CD4-positive, alpha-beta T cell treated with Interleukin-6 at 100 ng/mL for 8 hours (primary cell): ENCODE results near the gene KANSL3.
"Not testable (repeated sequence)": the region's sequence is repeated elsewhere in the genome, so short reads cannot be mapped to it uniquely, and the experiment has no call there.

Source experiments
- DNase-seq: peaks from one replicate; pipeline ENCODE4 v3.0.0-alpha.2; 2020; ENCODE audit warnings: mixed read lengths, low spot score

The KANSL3 gene

DNA sequence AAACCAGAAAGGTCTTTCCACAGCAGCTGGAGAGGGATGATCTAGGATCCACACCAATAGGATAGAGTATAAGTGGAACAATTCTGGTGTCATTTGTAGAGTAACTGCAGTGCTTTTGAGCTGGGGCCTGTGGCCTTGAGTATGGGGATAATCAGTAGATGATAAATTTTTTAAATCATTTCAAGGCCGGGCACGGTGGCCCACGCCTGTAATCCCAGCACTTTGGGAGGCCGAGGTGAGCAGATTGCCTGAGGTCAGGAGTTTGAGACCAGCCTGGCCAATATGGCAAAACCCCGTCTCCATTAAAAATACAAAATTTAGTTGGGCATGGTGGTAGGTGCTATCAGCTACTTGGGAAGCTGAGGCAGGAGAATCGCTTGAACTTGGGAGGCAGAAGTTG lies 80.7 kb downstream of the KANSL3 start:
- not testable (repeated sequence) for DNase-seq

DNA sequence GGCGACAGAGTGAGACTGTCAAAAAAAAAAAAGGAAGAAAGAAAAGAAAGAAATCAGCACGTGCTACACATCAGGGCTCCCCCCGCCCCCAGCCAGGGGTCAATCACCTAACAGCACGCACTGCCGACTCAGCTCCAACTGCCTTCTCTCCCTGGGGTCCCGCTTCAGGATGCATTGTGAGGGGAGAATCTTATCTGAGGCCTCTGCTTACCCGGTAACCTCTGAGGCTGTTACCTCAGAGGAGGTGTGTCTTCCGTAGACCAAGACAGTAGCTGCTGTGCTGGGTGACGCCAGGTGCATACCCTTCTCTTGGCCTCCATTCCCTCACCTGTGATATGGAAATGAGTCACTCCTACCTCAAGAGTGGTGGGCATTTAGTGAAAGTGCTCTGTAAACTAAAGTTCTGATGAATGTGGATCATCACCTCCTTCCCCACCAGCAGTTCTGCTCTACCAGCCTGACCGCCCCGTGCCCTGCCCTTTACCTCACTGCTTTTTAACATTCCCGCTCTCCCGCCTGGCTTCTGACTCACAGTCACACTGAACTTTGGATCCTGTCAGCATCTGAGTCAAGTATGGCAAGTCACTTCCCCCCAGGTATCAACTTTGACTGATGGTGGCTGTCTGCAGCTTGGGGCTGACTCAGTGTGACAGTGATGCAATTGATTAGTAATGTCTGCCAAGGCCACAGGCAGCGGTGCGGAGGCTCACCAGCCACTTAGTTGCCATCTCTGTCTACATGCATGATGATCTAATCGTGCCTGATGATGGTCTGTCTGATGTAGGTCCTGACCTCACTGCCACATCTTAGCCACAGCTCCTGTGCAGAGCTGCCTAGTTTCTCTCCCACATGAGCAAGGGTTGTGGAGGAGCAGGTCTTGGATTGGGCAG lies 81.4 kb downstream of the KANSL3 start:
- no peak for DNase-seq

DNA sequence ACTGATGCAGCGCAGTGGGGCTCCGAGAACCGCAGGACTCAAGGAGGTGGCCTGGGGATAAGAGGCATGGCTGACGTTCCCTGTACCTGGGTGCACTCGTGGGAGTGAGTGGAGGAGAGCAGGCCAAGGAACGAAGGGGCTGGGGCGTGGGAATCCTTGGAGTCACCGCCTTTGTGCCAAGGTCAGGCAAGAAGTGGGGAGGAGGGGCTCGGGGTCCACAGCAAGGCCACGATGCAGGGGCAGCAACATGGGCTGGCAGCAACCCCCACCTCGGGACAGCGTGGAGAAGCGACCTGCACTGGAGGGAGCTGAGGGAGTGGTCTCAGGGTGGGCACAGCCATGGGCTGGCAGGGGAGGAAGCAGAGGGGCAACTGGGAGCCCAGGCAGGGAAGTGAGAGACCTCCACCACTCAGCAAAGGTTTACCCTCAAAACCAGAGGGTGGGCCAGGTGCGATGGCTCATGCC lies 82.9 kb downstream of the KANSL3 start:
- DNase-seq, result no peak

DNA sequence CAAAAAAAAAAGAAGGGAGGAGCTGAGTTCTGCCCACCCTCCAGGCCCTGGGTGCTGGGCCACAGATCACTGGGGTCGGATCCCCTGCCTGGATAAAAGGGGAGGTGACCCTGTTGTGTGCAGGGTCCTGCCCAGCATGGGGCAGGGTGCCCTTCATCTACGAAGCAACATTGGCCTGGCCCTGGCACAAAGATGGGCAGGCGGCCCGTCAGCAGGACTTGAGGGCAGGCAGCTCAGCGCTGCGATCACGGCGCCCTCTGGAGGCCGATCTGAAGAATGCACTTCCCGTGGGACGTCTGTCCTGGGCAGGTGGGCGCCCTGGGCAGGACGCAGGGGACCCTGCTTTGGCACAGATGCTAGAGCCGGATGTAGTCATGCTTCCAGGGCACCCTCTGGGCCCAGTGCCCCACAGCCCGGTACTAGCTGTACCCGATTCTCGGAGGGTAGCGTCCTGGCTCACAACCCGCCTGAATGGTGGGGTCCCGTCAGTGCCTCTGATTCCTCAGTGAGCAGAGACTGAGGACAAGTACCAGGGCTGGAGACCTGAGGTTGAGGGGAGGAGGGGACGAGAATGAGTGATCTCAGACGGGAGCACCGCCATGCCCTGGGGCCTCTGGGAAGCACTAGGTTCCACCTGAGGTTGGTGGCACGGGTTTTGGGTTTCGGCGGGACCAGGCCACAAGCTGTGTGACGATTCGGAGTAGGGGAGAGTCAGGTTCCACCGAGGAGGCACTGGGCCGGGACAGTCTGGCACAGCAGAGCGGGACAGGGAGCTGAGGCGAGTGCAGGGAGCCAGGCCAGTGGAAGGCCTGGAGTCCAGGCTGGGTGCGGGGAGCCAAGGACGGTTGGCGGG lies 83.6 kb downstream of the KANSL3 start:
- peak; percentile 66 for DNase-seq

DNA sequence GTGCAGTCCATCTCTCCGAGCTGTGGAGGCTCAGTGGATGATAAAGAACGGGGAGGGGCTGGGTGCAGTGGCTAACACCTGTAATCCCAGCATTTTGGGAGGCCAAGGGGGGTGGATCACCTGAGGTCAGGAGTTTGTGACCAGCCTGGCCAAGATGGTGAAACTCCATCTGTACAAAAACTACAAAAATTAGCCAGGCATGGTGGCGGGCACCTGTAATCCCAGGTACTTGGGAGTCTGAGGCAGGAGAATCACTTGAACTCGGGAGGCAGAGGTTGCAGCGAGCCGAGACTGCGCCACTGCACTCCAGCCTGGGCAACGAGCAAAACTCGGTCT lies 84.2 kb downstream of the KANSL3 start:
- DNase-seq, result not testable (repeated sequence)

DNA sequence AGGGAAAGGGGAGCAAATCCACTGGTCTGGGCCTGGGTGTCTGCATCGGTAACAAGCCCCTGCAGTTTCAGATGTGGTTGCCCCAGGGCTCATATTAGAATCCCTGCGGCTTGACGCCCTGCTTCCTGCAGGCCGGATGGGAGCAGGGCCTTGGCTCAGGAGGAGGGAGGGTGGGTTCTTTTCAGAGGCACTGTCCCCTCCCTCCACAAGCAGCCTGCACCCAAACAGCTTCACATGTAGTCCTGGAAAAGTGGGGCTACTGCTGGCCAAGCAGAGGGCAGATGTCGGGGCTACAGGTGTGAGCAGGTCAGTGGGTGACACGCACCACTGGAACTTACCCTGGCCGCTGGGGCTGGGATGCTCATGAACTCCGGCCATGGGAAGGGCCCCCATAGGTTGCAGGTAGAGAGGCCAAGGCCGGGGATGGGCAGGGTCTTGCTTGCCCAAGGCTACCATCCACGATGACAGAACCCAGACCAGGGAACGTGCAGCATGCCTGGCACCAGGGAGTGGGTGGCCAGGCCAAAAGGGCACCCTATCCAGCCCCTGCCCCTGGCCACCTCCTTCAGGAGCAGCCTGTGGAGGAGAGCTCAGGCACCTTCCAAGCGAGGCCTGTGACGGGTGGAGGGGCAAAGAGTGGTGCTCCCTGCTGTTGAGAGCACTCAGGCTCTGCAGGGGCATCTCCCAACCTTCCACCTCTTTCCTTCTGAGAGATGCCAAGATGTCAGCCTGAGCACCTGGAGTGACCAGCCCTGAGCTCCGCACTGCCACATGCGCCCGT lies 84.7 kb downstream of the KANSL3 start:
- no peak for DNase-seq

DNA sequence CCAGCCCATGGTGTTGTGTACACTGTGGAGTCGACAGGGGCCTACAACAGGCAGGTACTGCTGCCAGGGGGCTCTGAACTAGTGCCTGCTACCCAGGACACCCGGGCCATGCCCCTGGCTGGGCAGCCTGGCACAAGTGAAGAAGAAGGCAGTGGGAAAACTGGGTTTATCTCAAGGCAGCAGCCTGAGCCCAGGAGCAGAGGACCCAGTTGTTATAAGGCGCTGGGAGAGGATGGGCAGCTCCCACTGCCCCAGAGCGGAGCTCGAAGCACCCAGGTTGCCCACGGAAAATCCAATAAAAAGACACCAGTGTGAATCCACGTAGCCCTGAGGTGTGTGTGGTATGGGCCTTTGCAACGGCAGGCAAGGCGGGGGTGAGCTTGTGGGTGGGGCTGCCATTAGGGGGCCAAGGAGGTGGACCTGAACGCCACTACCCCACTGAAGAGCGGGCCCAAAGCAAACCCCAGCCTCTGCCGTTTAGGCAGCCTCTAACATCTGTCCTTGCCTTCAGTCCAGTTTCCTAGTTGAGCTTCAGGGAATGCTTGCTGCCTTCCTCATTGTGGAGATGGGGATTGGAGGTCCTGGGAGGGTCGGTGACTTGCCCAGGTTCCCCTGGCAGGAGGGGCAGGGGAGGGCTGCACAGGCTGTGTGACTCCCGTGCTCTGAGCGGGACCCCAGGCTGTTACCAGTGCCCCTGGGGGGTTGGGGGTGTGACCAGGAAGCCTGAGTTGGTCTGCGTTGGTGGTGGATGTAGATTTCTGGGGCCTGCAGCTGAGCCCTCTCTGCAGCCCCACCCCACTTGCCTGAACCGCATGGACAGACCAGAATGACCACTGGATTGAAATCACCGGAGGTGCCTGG lies 85.6 kb downstream of the KANSL3 start:
- DNase-seq, result no peak

DNA sequence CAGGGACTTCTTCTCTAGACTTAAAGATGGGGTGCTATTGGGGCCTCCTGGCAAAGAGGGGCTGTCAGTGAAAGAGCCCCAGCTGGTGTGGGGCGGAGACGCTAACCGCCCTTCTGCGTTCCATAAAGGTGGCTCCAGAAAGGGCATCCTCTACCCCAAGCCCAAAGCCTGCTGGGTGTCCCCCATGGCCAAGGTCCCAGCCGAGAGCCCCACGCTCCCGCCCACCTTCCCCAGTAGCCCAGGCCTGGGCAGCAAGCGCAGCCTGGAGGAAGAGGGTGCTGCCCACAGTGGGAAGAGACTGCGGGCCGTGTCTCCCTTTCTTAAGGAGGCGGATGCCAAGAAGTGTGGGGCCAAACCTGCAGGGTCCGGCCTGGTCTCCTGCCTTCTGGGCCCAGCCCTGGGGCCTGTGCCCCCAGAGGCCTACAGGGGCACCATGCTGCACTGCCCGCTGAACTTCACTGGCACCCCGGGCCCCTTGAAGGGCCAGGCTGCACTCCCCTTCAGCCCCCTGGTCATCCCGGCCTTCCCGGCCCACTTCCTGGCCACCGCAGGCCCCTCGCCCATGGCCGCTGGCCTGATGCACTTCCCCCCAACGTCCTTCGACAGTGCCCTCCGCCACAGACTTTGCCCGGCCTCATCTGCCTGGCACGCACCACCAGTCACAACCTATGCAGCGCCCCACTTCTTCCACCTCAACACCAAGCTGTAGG lies 86.4 kb downstream of the KANSL3 start:
- no peak for DNase-seq

DNA sequence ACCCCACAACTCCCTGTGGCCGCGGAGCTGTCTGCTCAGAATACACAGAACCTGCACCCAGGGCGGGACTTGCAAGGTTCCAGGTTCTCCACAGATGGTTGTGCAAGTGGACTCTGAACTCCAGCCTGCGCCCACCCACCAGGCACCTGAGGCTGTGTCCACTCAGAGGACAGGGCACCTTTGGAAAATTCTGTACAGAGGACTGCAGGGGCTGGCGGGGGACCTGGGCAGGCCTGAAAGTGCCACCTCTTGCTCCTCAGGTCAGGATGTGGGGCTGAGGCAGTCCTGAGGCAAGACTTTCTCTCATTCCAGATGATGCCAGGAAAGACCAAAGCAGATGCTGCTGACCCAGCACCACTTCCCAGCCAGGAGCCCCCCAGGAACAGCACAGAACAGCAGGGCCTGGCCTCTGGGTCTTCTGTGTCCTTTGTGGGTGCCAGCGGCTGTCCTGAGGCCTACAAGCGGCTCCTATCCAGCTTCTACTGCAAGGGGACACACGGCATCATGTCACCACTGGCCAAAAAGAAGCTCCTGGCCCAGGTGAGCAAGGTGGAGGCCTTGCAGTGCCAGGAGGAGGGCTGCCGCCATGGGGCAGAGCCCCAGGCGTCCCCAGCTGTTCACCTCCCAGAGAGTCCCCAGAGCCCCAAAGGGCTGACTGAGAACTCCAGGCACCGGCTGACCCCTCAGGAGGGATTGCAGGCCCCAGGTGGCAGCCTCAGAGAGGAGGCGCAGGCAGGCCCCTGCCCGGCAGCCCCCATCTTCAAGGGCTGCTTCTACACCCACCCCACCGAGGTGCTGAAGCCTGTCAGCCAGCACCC lies 87.1 kb downstream of the KANSL3 start:
- DNase-seq, result no peak

DNA sequence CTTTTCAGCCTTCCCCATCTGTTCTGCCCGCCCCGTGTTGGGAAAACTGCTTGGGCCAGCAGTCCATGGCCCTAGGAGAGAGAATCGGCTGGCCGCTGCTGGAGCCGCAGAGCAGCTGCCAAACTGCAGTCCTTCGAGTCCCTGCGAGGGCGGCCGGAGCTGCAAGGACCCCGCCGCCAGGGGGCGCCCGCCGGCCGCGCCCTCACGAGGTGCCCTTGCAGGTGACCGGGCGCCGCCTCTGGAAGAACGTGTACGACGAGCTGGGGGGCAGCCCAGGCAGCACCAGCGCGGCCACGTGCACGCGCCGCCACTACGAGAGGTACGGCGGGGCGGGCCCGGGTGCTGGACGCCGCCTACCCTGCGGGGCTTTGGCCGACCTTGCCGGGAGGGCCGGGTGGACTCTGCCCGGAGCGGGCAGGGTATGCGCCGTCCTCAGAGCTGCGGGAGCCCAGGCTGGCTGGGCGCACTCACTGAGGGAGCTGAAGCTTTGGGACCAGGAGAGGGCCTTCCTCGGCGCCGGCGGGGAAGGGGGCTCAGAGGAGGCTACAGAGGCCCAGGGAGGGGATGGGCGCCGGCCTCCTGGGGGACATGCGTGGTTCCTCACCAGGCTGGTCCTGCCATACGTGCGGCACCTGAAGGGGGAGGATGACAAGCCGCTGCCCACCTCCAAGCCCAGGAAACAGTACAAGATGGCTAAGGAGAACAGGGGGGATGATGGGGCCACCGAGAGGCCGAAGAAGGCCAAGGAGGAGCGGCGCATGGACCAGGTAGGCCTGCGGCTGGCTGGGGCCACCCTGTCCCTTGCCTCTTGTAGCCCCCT lies 87.9 kb downstream of the KANSL3 start:
- no peak for DNase-seq

DNA sequence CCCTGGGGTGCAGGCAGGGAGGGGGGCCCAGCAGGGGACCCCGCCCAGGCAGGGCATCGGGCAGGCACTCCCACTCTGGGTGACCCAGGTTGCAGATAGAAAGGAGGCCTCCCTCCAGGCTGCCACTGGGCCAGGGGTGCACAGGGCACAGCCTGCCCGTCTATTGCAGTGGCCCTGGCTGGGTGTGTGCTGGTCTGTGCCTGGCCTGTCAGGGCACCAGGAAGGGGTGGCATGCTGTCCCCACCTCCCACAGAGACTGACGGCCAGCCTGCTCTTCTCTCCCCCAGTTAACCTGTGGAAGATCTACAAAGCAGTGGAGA lies 88.7 kb downstream of the KANSL3 start:
- no peak for DNase-seq

DNA sequence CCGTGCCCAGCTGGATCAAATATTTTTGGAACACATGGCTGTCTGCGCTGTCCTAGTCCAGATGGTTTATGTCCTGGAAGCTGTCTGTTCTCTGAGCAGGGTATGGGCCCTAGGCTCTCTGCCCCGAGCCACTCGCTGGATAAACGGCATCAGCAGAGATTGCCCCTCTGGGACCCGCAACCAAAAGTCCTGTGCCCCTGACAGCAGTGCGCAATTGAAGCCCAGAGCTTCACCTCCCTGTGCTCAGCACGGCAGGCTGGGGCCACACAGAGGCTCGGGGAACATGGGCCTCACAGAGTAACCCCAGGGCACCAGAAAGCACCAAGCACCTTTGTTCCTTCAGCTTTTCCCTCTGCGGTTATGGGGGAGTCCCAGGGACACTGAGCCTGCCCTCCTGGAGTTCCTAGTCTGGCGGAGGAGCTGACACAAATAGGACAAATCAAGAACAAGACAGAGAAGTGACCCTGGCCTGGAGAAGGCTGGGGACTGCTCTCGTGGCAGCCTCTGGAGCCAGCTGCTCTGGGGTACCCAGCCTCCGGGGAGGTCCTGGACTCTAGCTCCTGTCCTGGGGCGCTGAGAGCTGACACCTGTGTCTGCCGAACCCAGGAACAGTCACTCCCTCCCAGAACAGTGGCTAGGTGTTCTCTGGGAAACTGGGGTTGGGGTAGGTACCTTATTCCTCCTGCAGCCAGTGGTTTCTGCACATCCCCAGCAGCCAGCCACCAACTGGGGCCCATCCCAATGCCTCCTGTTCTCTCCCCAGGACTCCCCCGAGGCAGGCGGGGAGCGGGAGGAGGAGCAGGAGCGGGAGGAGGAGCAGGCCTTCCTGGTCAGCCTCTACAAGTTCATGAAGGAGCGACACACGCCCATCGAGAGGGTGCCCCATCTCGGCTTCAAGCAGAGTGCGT lies 89.3 kb downstream of the KANSL3 start:
- no peak for DNase-seq

DNA sequence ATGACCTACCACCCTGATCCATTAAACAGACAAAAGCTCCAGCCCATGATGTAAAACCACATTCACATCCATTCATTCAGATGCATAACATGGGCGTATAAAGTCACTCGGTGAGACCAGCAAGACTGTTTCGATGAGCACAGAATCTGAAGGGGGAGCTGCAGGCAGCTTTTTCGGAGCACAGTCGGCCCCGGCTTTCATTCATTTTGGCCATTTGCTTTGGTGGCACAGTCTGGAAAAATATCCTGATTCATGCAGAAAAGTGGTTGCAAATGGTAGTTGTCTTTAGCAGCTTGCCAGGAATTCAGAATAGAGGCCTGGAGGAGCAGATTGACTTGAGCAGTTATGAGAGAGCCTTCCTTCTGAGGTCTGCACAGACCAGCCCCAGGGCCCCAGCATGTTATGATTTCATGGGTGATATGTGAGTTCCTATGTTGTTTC lies 90.4 kb downstream of the KANSL3 start:
- DNase-seq, result no peak

DNA sequence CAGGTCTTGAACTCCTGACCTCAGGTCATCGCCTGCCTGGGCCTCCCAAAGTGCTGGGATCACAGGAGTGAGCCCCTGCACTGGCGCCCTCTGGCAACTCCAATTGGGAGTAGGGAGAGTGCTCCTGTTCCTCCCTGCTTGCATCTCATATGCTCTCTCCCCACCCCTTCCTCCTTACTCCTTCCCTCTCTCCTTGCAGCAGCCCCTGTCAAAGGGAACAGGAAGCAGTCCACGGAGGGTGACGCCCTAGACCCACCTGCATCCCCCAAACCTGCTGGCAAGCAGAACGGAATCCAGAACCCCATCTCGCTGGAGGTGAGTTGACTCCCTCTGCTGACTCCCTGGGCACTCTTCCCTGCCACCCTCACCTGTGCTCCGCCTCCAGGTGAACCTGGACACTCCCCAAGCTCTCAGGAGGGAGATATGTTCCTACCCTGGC lies 90.9 kb downstream of the KANSL3 start:
- DNase-seq, result no peak

DNA sequence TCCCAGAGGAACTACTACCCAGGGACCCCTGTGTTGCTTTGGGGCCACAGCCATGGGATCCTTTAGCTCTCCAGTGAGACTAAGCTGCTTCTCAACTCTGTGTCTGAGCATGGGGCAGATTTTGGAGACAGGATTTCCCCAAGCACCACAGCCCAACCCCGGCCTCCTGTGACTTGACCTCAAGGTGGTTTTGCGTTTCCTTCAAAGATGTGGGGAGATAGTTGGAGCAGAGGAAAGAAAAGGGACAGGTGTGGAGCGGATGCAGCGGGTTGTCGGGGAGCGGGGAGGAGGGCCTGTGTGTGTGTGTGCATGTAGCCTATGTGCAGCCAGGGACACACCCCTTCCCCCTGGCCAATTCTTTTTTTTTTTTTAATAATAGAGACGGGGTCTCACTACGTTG lies 91.3 kb downstream of the KANSL3 start:
- DNase-seq, result no peak

DNA sequence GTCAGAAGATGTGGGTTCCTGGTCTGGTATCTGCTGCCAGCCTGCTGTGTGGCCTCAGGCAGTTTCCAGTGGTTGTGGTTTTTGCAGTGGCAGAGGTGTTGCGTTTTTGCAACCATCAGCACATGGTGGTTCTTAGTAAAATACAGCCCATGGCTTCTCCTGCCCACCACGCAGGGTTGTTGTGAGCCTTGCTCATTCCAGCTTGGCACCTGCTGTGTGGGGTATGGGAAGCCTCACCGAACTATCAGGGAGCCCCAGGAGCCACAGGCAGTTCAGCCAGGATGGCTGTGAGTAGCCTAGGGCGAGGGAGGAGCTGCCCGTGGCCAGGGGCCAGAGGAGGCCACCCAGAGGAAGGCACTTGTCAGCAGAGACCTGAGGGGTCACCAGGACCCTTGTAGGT lies 91.8 kb downstream of the KANSL3 start:
- no peak for DNase-seq
